HepG2 (cell line): ENCODE data around the gene LSM14B. TPM values are rescaled to one million over a fixed set of nuclear protein-coding genes. Genes with fewer than 3 reads are reported as not detected.
A peak's percentile ranks its signal among the peaks of the same experiment; 100 is the strongest.

Experiments
- CEBPB ChIP-seq: IDR thresholded peaks from 2 replicates; pipeline ENCODE4 v1.6.1; 2011; ENCODE audit warnings: low read depth, low read length, improper control_type of control experiment, borderline replicate concordance
- FOXA3 ChIP-seq: IDR thresholded peaks from 2 replicates; pipeline ENCODE4 v1.6.1; 2016; ENCODE audit warnings: missing genetic modification reagents, missing compliant biosample characterization
- FOXM1 ChIP-seq: sonication (generic); formaldehyde crosslinking; IDR thresholded peaks from 2 replicates; pipeline ENCODE4 v1.5.0; 2020; ENCODE audit warnings: missing genetic modification reagents
- KLF12 ChIP-seq: sonication (generic); formaldehyde crosslinking; IDR thresholded peaks from 2 replicates; pipeline ENCODE4 v1.4.0; 2020; ENCODE audit warnings: missing genetic modification reagents, borderline replicate concordance
- KLF9 ChIP-seq: IDR thresholded peaks from 2 replicates; pipeline ENCODE4 v1.6.1; 2016; ENCODE audit warnings: low read depth
- MXD1 ChIP-seq: sonication (generic); formaldehyde crosslinking; IDR thresholded peaks from 2 replicates; pipeline ENCODE4 v1.4.0; 2020; ENCODE audit warnings: mild to moderate bottlenecking, missing genetic modification reagents
- NR2F2 ChIP-seq: IDR thresholded peaks from 2 replicates; pipeline ENCODE4 v1.6.1; 2012; ENCODE audit warnings: low read depth, inconsistent platforms, borderline replicate concordance
- PAWR ChIP-seq: sonication (generic); formaldehyde crosslinking; IDR thresholded peaks from 2 replicates; pipeline ENCODE4 v1.4.0; 2020; ENCODE audit warnings: missing genetic modification reagents, mild to moderate bottlenecking, borderline replicate concordance
- POGK ChIP-seq: sonication (generic); formaldehyde crosslinking; conservative IDR thresholded peaks from 2 replicates; pipeline ENCODE4 v1.8.0; 2022; ENCODE audit warnings: mild to moderate bottlenecking, moderate library complexity, missing genetic modification reagents
- RAD21 ChIP-seq: fragments of 450-650 bp; formaldehyde crosslinking; IDR thresholded peaks from 2 replicates; pipeline ENCODE4 v1.5.0; 2020; ENCODE audit warnings: mild to moderate bottlenecking
- SIN3B ChIP-seq: fragments of 150-350 bp; IDR thresholded peaks from 2 replicates; pipeline ENCODE4 v1.6.1; 2014; ENCODE audit warnings: low read length
- SRY ChIP-seq: sonication (generic); formaldehyde crosslinking; IDR thresholded peaks from 2 replicates; pipeline ENCODE4 v1.8.0; 2022; ENCODE audit warnings: mild to moderate bottlenecking, missing genetic modification reagents
- TAF1 ChIP-seq: sonication (generic); formaldehyde crosslinking; IDR thresholded peaks from 2 replicates; pipeline ENCODE4 v1.4.0; 2020; ENCODE audit warnings: missing genetic modification reagents
- TEAD3 ChIP-seq: optimal IDR thresholded peaks from 2 replicates; pipeline ENCODE3; 2016; ENCODE audit warnings: borderline replicate concordance
- TRAFD1 ChIP-seq: sonication (generic); formaldehyde crosslinking; IDR thresholded peaks from 2 replicates; pipeline ENCODE4 v1.5.1; 2020; ENCODE audit warnings: missing genetic modification reagents, mild to moderate bottlenecking, borderline replicate concordance
- ZBTB38 ChIP-seq: sonication (generic); formaldehyde crosslinking; IDR thresholded peaks from 2 replicates; pipeline ENCODE4 v1.5.1; 2020; ENCODE audit warnings: mild to moderate bottlenecking, missing genetic modification reagents
- ZBTB39 ChIP-seq: sonication (generic); formaldehyde crosslinking; IDR thresholded peaks from 2 replicates; pipeline ENCODE4 v1.5.0; 2020; ENCODE audit warnings: missing genetic modification reagents
- ZIK1 ChIP-seq: sonication (generic); formaldehyde crosslinking; IDR thresholded peaks from 2 replicates; pipeline ENCODE4 v1.5.0; 2020; ENCODE audit warnings: mild to moderate bottlenecking, low read depth, missing genetic modification reagents, borderline replicate concordance
- ZNF281 ChIP-seq: sonication (generic); formaldehyde crosslinking; IDR thresholded peaks from 2 replicates; pipeline ENCODE4 v1.4.0; 2020; ENCODE audit warnings: missing genetic modification reagents, borderline replicate concordance
- ZNF333 ChIP-seq: sonication (generic); formaldehyde crosslinking; IDR thresholded peaks from 2 replicates; pipeline ENCODE4 v1.4.0; 2020; ENCODE audit warnings: mild to moderate bottlenecking, missing genetic modification reagents, borderline replicate concordance
- ZNF75D ChIP-seq: sonication (generic); formaldehyde crosslinking; IDR thresholded peaks from 2 replicates; pipeline ENCODE4 v1.8.1; 2023; ENCODE audit warnings: missing genetic modification reagents, mild to moderate bottlenecking, borderline replicate concordance
- polyA plus RNA-seq, 8 experiments: library from polyadenylated mRNA; depleted of rRNA in 3 of 8; stranded (reverse) in 7 of 8; unstranded in 1 of 8; fragments of >200 nt; fragmentation: Illumina TruSeq in 4 of 8; extraction: Trizol in 4 of 8; gene quantifications; 2 replicates each; pipeline versions ENCODE4 v1.2.1 to v1.2.3, GENCODE V29; 2011 to 2016; ENCODE audit warnings: low read depth in 4 of 8, missing spikeins in 1 of 8, mixed read lengths in 1 of 8; ENCODE audit not compliant: insufficient read depth in 1 of 8
- total RNA-seq, 5 experiments: library from RNA; depleted of rRNA; stranded (reverse); fragments of >200 nt; fragmentation: Illumina TruSeq; extraction: Trizol; gene quantifications; 2 replicates each; pipeline ENCODE4 v1.2.3, GENCODE V29; 2016; ENCODE audit warnings: low read depth in 1 of 5

The LSM14B gene
- total and polyA plus RNA-seq, 2 of the 13 experiments (the other 11 are each of a cell fraction or from before 2014, with no cell fraction given): 43.3 to 79.2 TPM

- no peak for TF ChIP-seq SRY (CRISPR knock-in tag)
- TF ChIP-seq MXD1 (CRISPR knock-in tag): peak; percentile 1; the same call in 1 of the 2 replicates
- peak; percentile 97 for TF ChIP-seq ZBTB38 (CRISPR knock-in tag)
- TF ChIP-seq SIN3B: no peak
- TF ChIP-seq ZNF75D: no peak
- TF ChIP-seq FOXA3 (CRISPR knock-in tag): no peak; the same call in 1 of the 2 replicates
- no peak for TF ChIP-seq KLF9 (CRISPR knock-in tag)
- 0 out of 2 replicates have a peak, but pooled peaks have one; percentile 1 for TF ChIP-seq ZNF281 (CRISPR knock-in tag)
- no peak for TF ChIP-seq TRAFD1 (CRISPR knock-in tag)
- TF ChIP-seq KLF12 (CRISPR knock-in tag): no peak
- no peak for TF ChIP-seq RAD21 (CRISPR knock-in tag)
- TF ChIP-seq ZNF333 (CRISPR knock-in tag): peak; percentile 81; the same call in 1 of the 2 replicates
- TF ChIP-seq POGK (CRISPR knock-in tag): no peak
- no peak for TF ChIP-seq FOXM1 (CRISPR knock-in tag)
- no peak for TF ChIP-seq ZIK1 (CRISPR knock-in tag)
- no peak for TF ChIP-seq ZBTB39
- TF ChIP-seq PAWR (CRISPR knock-in tag): no peak
- peak; percentile 52; the same call in 1 of the 2 replicates for TF ChIP-seq NR2F2
- TF ChIP-seq CEBPB: peak; percentile 52; the same call in 1 of the 2 replicates
- TF ChIP-seq TAF1 (CRISPR knock-in tag): no peak
- peak; percentile 21 for TF ChIP-seq TEAD3 (CRISPR knock-in tag)
Measured at GRCh38 chr20:62155428-62156253, 33.4 kb downstream of the LSM14B start (continued).
